ENCODE results near the gene PPP2R5D. TPM values are rescaled to one million over a fixed set of nuclear protein-coding genes. Genes with fewer than 3 reads are reported as not detected.
"Not testable (repeated sequence)": the region's sequence is repeated elsewhere in the genome, so short reads cannot be mapped to it uniquely, and the experiment has no call there.

PPP2R5D gene
- total RNA-seq, 2 experiments from 2014 or later, result 35.0 to 35.6 TPM

DNA sequence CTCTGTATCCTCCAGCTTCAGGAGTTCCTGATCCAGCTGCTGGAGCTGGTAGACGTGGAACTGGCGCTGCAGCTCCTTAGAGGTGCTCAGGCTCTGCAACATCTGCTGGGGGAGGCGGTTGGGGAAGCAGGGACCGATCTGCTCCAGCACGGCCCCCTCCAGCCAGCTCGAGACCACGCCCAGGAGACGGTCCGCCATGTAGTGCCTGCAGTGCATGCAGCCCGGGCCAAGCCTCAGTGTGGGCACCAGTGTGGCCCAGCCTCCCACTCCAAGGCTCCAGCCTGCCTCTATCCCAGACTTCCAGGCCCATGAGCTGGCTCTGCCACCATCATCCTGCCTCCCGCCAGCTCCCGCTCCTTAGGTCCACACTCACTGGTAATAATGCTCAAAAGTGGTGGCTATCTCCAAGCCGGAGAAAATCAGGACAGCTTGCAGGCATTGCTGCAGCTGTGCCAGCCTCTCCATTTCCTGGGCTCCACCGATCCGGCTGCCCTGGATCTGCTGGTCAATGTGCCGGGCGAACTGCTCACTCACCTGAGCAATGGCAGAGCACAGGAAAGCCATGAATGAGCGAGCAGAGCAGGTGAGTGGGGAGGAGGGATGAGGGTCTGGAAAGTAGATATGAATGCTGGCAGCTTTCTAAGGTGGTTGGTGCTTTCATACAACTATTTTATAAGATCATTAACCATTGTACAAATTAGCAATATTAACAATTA, 56.3 kb downstream of the PPP2R5D start:
- TF ChIP-seq, protein P1, sequence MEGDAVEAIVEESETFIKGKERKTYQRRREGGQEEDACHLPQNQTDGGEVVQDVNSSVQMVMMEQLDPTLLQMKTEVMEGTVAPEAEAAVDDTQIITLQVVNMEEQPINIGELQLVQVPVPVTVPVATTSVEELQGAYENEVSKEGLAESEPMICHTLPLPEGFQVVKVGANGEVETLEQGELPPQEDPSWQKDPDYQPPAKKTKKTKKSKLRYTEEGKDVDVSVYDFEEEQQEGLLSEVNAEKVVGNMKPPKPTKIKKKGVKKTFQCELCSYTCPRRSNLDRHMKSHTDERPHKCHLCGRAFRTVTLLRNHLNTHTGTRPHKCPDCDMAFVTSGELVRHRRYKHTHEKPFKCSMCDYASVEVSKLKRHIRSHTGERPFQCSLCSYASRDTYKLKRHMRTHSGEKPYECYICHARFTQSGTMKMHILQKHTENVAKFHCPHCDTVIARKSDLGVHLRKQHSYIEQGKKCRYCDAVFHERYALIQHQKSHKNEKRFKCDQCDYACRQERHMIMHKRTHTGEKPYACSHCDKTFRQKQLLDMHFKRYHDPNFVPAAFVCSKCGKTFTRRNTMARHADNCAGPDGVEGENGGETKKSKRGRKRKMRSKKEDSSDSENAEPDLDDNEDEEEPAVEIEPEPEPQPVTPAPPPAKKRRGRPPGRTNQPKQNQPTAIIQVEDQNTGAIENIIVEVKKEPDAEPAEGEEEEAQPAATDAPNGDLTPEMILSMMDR (conservative IDR thresholded peaks at IDR 0.05; ENCODE audit: low read length), result no peak
- TF ChIP-seq EZH2phosphoT487 (IDR thresholded peaks at IDR 0.05; ENCODE audit: borderline replicate concordance, low read depth, low read length), result no peak
- Histone ChIP-seq H3K36me3 (ENCODE audit: insufficient read depth, low read length) (peaks cover 42% of the 10 kb centered on the region), H3K9me3 (ENCODE audit: low read length) (no peaks in the 10 kb centered on the region), H3K9me2 (ENCODE audit: insufficient read depth, low read length) (no peaks in the 10 kb centered on the region), H2AFZ (ENCODE audit: low read length) (no peak overlapping the region), H3K4me2 (ENCODE audit: low read length) (no peak overlapping the region), H3K79me2 (ENCODE audit: insufficient read depth, low read depth, low read length) (no peaks in the 10 kb centered on the region), H3K4me3 (ENCODE audit: low read depth, low read length, poor library complexity, severe bottlenecking) (no peak overlapping the region), H3K4me1 (ENCODE audit: insufficient read depth, low read length, poor library complexity, severe bottlenecking) (no peaks in the 10 kb centered on the region), H4K20me1 (ENCODE audit: insufficient read depth, low read length) (no peaks in the 10 kb centered on the region), H3K27ac (ENCODE audit: low read depth, low read length, poor library complexity, severe bottlenecking) (no peak overlapping the region)
- no peak for DNase-seq (ENCODE audit: low spot score)
- intact Hi-C loops (cut with micrococcal nuclease; ENCODE audit: unreplicated experiment), result no loop called here
- ChIA-PET POLR2A (interaction anchor here (0.7 kb wide), 1 partner anchor 56 kb away, joined by 3 read pairs; the partner anchor contains the start of gene PPP2R5D), CTCF (ENCODE audit: unreplicated experiment) (interaction anchor here (1.3 kb wide), 1 partner anchor 27 kb away, joined by 3 read pairs; the partner anchor contains the start of genes KLHDC3 and MEA1)
- no TSS peak for BruUV-seq (replicated peaks)

DNA sequence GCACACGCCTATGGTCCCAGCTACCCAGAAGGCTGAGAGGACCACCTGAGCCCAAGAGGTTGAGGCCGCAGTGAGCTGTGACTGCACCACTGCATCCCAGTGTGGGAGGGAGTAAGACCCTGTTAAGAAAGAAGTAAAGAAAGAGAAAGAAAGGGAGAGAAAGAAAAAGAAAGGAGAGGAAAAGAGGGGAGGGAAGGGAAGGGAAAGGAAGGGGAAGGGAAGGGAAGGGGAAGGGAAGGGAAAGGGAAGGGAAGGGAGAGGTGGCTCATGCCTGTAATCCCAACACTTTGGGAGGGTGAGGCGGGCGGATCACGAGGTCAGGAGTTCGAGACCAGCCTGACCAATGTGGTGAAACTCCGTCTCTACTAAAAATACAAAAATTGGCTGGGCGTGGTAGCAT, 57.1 kb downstream of the PPP2R5D start:
- intact Hi-C loops (cut with micrococcal nuclease; ENCODE audit: unreplicated experiment); H3K79me2 ChIP-seq (ENCODE audit: insufficient read depth, low read depth, low read length); H3K27ac ChIP-seq (ENCODE audit: low read depth, low read length, poor library complexity, severe bottlenecking); H2AFZ ChIP-seq (ENCODE audit: low read length); BruUV-seq (replicated peaks); H3K9me3 ChIP-seq (ENCODE audit: low read length); H3K4me1 ChIP-seq (ENCODE audit: insufficient read depth, low read length, poor library complexity, severe bottlenecking); H3K4me3 ChIP-seq (ENCODE audit: low read depth, low read length, poor library complexity, severe bottlenecking); H3K9me2 ChIP-seq (ENCODE audit: insufficient read depth, low read length); H4K20me1 ChIP-seq (ENCODE audit: insufficient read depth, low read length); H3K4me2 ChIP-seq (ENCODE audit: low read length); DNase-seq (ENCODE audit: low spot score): not testable (repeated sequence)
- peaks cover 39% of the 10 kb centered on the region; the same call in 1 of the 2 replicates for H3K36me3 ChIP-seq (ENCODE audit: insufficient read depth, low read length)
- CTCF ChIA-PET (ENCODE audit: unreplicated experiment), result interaction anchor here (1.3 kb wide), 1 partner anchor 27 kb away, joined by 3 read pairs; the partner anchor contains the start of genes KLHDC3 and MEA1
- POLR2A ChIA-PET, result interaction anchor here (0.6 kb wide), 1 partner anchor 175 kb away, joined by 5 read pairs; no protein-coding TSS in a partner anchor

DNA sequence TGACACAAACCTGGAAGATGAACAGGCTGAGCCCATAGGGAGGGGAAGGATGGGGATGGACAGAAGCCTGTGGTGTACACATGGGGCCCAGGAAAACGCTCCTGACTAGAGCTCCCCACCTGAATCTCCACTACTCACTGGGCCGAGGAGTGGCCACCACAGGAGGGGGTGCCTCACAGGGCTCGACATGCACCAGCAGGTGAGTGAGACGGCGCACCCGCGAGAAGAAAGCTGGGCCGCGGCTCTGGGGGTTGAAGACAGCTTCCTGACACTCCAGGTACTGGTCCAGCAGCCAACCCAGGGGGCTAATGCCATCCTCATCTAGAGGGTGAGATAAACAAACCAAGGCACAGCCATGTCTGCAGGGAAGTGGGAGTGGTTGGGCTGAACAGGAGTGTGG, 58.9 kb downstream of the PPP2R5D start:
- no peak for DNase-seq (ENCODE audit: low spot score)
- ChIA-PET CTCF (ENCODE audit: unreplicated experiment) (no interaction called here), POLR2A (no interaction called here)
- H4K20me1 ChIP-seq (ENCODE audit: insufficient read depth, low read length), result no peaks in the 10 kb centered on the region
- no peak overlapping the region for H3K27ac ChIP-seq (ENCODE audit: low read depth, low read length, poor library complexity, severe bottlenecking)
- no peaks in the 10 kb centered on the region for H3K9me3 ChIP-seq (ENCODE audit: low read length)
- no peak overlapping the region for H3K4me3 ChIP-seq (ENCODE audit: low read depth, low read length, poor library complexity, severe bottlenecking)
- no TSS peak for BruUV-seq (replicated peaks)
- H3K4me2 ChIP-seq (ENCODE audit: low read length), result no peak overlapping the region
- no peaks in the 10 kb centered on the region for H3K79me2 ChIP-seq (ENCODE audit: insufficient read depth, low read depth, low read length)
- intact Hi-C loops (cut with micrococcal nuclease; ENCODE audit: unreplicated experiment), result no loop called here
- peaks cover 30% of the 10 kb centered on the region; the same call in 1 of the 2 replicates for H3K36me3 ChIP-seq (ENCODE audit: insufficient read depth, low read length)
- no peaks in the 10 kb centered on the region for H3K9me2 ChIP-seq (ENCODE audit: insufficient read depth, low read length)
- no peak overlapping the region for H2AFZ ChIP-seq (ENCODE audit: low read length)
- H3K4me1 ChIP-seq (ENCODE audit: insufficient read depth, low read length, poor library complexity, severe bottlenecking), result no peaks in the 10 kb centered on the region
- no peak for TF ChIP-seq EZH2phosphoT487 (IDR thresholded peaks at IDR 0.05; ENCODE audit: borderline replicate concordance, low read depth, low read length)
- TF ChIP-seq, protein P1 (conservative IDR thresholded peaks at IDR 0.05; ENCODE audit: low read length), result no peak
